GM21515 (cell line): Measurements from ENCODE around the gene RPS29.
"Not testable (repeated sequence)": the region's sequence is repeated elsewhere in the genome, so short reads cannot be mapped to it uniquely, and the experiment has no call there.

Source experiments
- ATAC-seq: cut with Tn5 transposase; IDR thresholded peaks from one replicate; pipeline ENCODE4 v1.9.1; 2021; ENCODE audit not compliant: unreplicated experiment

RPS29 gene

GRCh38 chr14:49585803-49586672 lies at the start of gene RPS29:
Gene RPS29, minus strand, starts transcription at chr14:49586380. Its CDS starts 34 bp downstream, at chr14:49586346.
- peak; percentile 88 for ATAC-seq

DNA sequence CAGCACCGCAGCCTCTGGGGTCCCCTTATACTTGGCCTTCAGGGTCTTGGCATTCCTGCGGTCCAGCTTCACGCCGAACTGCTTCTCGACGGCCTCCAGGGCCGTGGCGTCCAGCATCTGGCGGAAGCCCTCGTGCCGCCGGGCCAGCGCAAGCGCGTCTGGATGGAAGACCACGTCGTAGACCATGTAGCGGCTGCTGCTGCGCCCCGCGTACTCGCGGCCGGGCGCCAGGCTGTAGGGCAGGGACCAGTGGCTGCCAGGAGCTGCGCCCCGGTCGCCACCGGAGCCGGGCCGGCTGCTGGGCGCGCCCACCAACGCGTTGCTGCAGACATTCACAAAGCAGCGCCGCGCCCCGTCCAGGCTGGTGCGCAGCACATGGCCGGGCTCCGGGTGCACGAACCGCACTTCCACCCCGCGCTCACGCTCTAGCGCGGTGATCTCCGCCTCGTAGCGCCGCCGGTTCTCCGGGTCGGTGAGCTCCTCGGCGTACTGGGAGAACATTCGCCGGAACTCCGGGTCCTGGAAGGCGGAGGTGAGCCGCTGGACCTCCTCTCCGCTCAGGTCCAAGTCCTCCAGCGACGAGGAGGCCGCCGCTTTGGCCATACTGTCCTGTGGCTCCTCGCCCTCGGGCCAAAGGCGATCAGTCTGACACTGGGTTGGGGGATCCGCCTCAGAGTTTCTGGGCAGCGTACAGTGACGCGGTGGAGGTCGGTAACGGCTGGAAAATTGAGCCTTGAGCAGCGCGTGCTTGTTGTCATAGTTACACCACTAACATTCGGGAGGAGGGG lies 48.6 kb upstream of the RPS29 start, which contains the start of gene DNAAF2:
Gene DNAAF2 (minus strand): TSS at position 698 of the 788 bp plus-strand sequence. CDS start 95 bp downstream, at position 603.
- peak; percentile 27 for ATAC-seq

DNA sequence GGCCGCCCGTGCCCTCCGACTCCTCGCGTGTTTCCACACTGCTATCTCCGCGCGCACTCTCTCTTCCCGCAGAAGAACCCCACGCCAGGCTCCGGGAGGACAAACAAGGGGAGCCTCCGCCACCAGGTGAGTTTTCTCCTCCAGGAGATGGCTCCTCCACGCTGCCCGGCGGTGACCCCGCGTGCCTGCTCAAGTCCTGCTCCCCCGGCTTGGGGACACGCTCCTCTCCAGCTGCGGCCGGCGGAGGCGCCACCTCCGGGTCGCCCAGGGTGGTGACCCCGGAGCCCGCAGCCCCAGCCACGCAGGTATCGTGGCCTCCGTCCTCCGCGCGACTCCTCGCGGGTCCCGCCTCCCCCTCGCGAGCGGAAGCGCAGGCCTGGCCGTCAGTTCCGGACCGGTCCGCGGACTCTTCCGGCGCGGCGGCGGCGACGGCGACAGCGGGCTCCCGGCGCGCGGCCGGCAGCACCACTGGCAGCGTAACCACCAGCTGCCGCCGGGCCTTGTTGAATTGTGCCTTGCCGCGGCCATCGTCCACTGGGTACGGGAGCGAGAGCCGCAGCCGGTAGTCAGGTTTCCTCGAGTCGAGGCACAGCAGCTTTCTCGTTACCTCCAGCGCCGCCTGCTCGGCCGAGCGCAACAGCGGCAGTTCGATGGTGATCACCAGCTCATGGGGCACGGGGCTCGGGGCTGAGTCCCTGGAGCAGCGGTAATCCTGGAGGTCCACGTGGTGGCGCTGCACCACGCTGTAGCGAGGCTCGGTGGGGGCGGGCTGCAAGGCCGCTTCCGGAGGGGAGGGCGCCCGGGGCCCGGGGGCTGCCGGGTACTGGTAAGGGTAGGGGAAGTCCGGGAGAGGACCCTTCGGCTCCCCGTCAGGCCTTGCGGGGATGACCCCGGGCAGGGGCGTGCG lies 47.7 kb upstream of the RPS29 start:
- ATAC-seq = peak; percentile 77

DNA sequence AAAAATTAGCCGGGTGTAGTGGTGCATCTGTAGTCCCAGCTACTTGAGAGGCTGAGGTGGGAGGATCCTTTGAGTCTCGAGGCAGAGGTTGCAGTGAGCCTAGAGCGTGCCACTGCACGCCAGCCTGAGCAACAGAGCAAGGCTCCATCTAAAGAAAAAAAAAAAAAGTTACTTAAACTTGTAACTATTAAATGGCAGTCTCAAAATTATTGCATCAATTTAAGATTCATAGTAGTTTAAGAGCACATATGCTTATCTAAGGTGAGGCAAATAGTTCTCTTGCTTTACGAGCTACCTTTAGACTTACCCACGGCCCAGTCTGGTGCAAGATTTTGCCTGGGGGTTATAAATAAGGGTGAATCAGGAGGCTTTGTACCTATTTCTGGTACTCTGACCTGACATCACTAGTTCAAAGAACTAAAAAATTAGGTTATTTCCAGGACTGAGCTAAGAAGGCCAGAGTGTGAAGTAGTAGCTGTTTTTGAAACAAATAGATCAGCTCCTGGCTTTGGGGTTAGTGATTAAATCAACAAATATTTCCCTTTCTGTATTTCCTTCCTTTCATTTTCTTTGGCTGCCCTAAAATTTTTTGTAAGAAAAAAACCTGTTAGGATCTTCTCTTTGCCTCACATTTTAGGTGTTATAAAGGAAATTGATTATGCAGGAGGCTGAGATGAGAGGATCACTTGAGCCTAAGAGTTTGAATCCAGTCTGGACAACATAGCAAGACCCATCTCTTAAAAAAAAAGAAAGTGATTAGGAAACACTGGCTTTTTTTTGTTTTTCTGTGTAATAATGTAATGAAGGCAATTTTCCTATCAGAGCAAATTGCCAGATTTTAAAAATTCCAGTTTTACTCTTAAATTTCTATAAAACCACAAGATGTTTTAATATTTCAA lies 38.0 kb upstream of the RPS29 start:
- ATAC-seq = no peak

GRCh38 chr14:49623387-49623786 lies 37.2 kb upstream of the RPS29 start:
- ATAC-seq = no peak

- ATAC-seq = no peak
These were observed 35.9 kb upstream of the RPS29 start for GRCh38 chr14:49622022-49622607.

DNA sequence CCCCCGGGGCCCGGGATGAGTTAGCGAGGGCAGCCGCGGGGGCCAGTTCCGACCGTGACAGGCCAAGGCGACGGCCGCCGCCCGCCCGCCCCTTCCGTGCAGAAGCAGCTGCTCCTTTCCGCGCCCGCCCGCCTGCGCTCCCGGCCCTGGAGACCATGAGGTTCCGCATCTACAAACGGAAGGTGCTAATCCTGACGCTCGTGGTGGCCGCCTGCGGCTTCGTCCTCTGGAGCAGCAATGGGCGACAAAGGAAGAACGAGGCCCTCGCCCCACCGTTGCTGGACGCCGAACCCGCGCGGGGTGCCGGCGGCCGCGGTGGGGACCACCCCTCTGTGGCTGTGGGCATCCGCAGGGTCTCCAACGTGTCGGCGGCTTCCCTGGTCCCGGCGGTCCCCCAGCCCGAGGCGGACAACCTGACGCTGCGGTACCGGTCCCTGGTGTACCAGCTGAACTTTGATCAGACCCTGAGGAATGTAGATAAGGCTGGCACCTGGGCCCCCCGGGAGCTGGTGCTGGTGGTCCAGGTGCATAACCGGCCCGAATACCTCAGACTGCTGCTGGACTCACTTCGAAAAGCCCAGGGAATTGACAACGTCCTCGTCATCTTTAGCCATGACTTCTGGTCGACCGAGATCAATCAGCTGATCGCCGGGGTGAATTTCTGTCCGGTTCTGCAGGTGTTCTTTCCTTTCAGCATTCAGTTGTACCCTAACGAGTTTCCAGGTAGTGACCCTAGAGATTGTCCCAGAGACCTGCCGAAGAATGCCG lies 35.1 kb upstream of the RPS29 start:
- ATAC-seq = peak; percentile 30

GRCh38 chr14:49620182-49621113 lies 34.3 kb upstream of the RPS29 start, which contains the start of the genes MGAT2 and RPL36AL:
Gene MGAT2, plus strand, starts transcription at chr14:49620799. Its CDS starts 470 bp downstream, at chr14:49621269.
Gene RPL36AL, minus strand, starts transcription at chr14:49620626. Its CDS starts 1,522 bp downstream, at chr14:49619104.
- peak; percentile 89 for ATAC-seq

GRCh38 chr14:49619730-49620129 lies 33.5 kb upstream of the RPS29 start:
- no peak for ATAC-seq

GRCh38 chr14:49619273-49619672 lies 33.1 kb upstream of the RPS29 start:
- not testable (repeated sequence) for ATAC-seq

DNA sequence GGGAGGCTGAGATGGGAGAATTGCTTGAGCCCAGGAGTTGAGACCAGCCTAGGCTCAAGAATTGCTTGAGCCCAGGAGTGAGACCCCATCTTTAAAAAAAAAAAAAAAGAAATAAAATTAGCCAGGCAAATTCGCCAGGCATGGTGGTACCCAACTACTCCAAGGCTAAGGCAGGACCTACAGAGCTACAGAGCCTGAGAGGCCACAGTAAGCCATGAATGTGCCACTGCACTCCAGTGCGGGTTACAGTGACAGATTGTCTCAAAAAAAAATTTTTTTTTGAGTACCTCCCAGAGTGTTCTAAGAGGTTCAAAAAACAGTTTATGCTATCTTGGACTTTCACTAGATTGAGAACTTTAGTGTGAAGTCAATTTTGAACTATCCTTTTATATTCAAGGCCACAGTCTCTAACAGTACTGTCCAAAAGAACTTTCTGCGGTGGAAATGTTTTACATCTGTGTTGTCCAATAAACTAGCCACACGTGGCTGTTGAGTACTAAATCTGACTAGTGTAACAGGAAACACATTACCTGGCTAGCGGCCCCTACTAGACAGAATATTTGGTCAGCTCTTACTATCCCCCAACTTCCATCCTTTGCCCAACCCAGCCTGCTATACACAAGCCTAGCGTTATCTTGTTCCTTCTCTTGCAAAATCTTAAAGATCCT lies 31.8 kb upstream of the RPS29 start:
- no peak for ATAC-seq

DNA sequence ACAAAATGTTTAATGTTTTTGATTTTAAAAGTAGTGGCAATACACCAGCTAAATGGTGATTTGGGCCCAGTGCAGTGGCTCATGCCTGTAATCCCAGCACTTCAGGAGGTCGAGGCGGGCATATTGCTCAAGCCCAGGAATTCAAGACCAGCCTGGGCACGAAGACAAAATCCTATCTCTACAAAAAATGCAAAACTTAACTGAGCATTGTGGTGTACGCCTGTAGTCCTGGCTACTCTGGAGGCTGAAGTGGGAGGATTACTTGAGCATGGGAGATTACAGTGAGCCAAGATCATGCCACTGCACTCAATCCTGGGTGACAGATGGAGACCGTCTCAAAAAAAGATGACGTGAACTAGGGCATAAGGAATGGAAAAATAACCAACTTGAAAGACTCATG lies 29.6 kb upstream of the RPS29 start:
- no peak for ATAC-seq

DNA sequence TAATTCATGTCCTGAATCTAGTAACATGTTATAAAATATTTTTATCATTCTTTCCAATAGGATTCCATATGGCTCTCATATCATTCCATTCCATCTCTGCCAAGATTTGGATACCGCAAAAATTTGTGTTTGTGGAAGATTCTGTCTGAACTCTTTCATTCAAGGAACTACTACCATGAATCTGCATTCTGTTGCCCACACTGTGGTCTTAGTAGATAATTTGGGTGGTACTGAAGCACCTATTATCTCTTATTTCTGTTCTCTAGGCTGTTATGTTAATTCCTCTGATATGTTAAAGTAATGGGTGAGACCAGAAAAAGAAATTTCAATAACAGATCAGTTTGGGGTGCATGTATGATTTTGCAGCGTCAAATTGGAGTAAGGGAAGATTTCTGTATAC lies 28.0 kb upstream of the RPS29 start:
- no peak for ATAC-seq

- ATAC-seq = no peak
These were observed 26.5 kb upstream of the RPS29 start for GRCh38 chr14:49612671-49613070.

GRCh38 chr14:49612251-49612650 lies 26.1 kb upstream of the RPS29 start:
- ATAC-seq = no peak

DNA sequence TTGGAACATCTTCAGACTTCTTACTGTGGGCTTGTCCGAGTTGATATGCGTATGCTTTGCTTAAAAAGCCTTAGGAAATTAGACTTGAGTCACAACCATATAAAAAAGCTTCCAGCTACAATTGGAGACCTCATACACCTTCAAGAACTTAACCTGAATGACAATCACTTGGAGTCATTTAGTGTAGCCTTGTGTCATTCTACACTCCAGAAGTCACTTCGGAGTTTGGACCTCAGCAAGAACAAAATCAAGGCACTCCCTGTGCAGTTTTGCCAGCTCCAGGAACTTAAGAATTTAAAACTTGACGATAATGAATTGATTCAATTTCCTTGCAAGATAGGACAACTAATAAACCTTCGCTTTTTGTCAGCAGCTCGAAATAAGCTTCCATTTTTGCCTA lies 21.4 kb upstream of the RPS29 start:
- no peak for ATAC-seq
